ENCODE data around the gene SCTR.

Gene SCTR

GRCh38 chr2:119486196-119486827, 38.0 kb downstream of the SCTR start:
- DNase-seq (ENCODE audit: insufficient read length) (no peak), FAIRE-seq (no peak)
- no peak for TF ChIP-seq POLR2A (IDR thresholded peaks at IDR 0.05; ENCODE audit: low read depth, low read length)
- no peak for TF ChIP-seq TAF1 (IDR thresholded peaks at IDR 0.05; ENCODE audit: borderline replicate concordance, low read depth, low read length)
- no peak for TF ChIP-seq POLR2AphosphoS5 (IDR thresholded peaks at IDR 0.05; ENCODE audit: low read depth, low read length)

- TF ChIP-seq POLR2AphosphoS5 (IDR thresholded peaks at IDR 0.05; ENCODE audit: low read depth, low read length) (no peak), POLR2A (IDR thresholded peaks at IDR 0.05; ENCODE audit: low read depth, low read length) (no peak), TAF1 (IDR thresholded peaks at IDR 0.05; ENCODE audit: borderline replicate concordance, low read depth, low read length) (no peak)
- DNase-seq (ENCODE audit: insufficient read length): no peak
- FAIRE-seq: no peak
These were observed 38.8 kb downstream of the SCTR start for GRCh38 chr2:119485336-119486110.

- TF ChIP-seq POLR2AphosphoS5 (IDR thresholded peaks at IDR 0.05; ENCODE audit: low read depth, low read length): no peak
- no peak for TF ChIP-seq POLR2A (IDR thresholded peaks at IDR 0.05; ENCODE audit: low read depth, low read length)
- no peak for TF ChIP-seq TAF1 (IDR thresholded peaks at IDR 0.05; ENCODE audit: borderline replicate concordance, low read depth, low read length)
- FAIRE-seq (no peak), DNase-seq (ENCODE audit: insufficient read length) (no peak)
These were observed 39.4 kb downstream of the SCTR start for GRCh38 chr2:119484834-119485233.

GRCh38 chr2:119483896-119484718, 40.2 kb downstream of the SCTR start:
- no peak for TF ChIP-seq POLR2A (IDR thresholded peaks at IDR 0.05; ENCODE audit: low read depth, low read length)
- TF ChIP-seq POLR2AphosphoS5 (IDR thresholded peaks at IDR 0.05; ENCODE audit: low read depth, low read length): no peak
- TF ChIP-seq TAF1 (IDR thresholded peaks at IDR 0.05; ENCODE audit: borderline replicate concordance, low read depth, low read length): no peak
- FAIRE-seq: no peak
- no peak for DNase-seq (ENCODE audit: insufficient read length)

GRCh38 chr2:119483395-119483753, 40.9 kb downstream of the SCTR start:
- no peak for TF ChIP-seq TAF1 (IDR thresholded peaks at IDR 0.05; ENCODE audit: borderline replicate concordance, low read depth, low read length)
- TF ChIP-seq POLR2AphosphoS5 (IDR thresholded peaks at IDR 0.05; ENCODE audit: low read depth, low read length): no peak
- TF ChIP-seq POLR2A (IDR thresholded peaks at IDR 0.05; ENCODE audit: low read depth, low read length): no peak
- DNase-seq (ENCODE audit: insufficient read length) (no peak), FAIRE-seq (no peak)

- DNase-seq (ENCODE audit: insufficient read length): no peak
- TF ChIP-seq POLR2A (IDR thresholded peaks at IDR 0.05; ENCODE audit: low read depth, low read length) (no peak), POLR2AphosphoS5 (IDR thresholded peaks at IDR 0.05; ENCODE audit: low read depth, low read length) (no peak), TAF1 (IDR thresholded peaks at IDR 0.05; ENCODE audit: borderline replicate concordance, low read depth, low read length) (no peak)
- FAIRE-seq: no peak
These were observed 41.5 kb downstream of the SCTR start for GRCh38 chr2:119482481-119483394.

GRCh38 chr2:119481501-119482455, 42.5 kb downstream of the SCTR start:
- DNase-seq (ENCODE audit: insufficient read length) (no peak), FAIRE-seq (no peak)

GRCh38 chr2:119480718-119481142, 43.6 kb downstream of the SCTR start:
- TF ChIP-seq POLR2A (IDR thresholded peaks at IDR 0.05; ENCODE audit: low read depth, low read length) (no peak), TAF1 (IDR thresholded peaks at IDR 0.05; ENCODE audit: borderline replicate concordance, low read depth, low read length) (no peak), POLR2AphosphoS5 (IDR thresholded peaks at IDR 0.05; ENCODE audit: low read depth, low read length) (no peak)
- DNase-seq (ENCODE audit: insufficient read length) (no peak), FAIRE-seq (no peak)

More at GRCh38 chr2:119481501-119482455, 42.5 kb downstream of the SCTR start:
- TF ChIP-seq TAF1 (IDR thresholded peaks at IDR 0.05; ENCODE audit: borderline replicate concordance, low read depth, low read length): no peak
- TF ChIP-seq POLR2AphosphoS5 (IDR thresholded peaks at IDR 0.05; ENCODE audit: low read depth, low read length): no peak
- TF ChIP-seq POLR2A (IDR thresholded peaks at IDR 0.05; ENCODE audit: low read depth, low read length): no peak

- FAIRE-seq (no peak), DNase-seq (ENCODE audit: insufficient read length) (no peak)
These were observed 44.1 kb downstream of the SCTR start for GRCh38 chr2:119480184-119480583.

GRCh38 chr2:119478978-119479295, 45.3 kb downstream of the SCTR start:
- TF ChIP-seq POLR2A (IDR thresholded peaks at IDR 0.05; ENCODE audit: low read depth, low read length): no peak
- TF ChIP-seq POLR2AphosphoS5 (IDR thresholded peaks at IDR 0.05; ENCODE audit: low read depth, low read length): no peak
- no peak for TF ChIP-seq TAF1 (IDR thresholded peaks at IDR 0.05; ENCODE audit: borderline replicate concordance, low read depth, low read length)
- no peak for FAIRE-seq
- no peak for DNase-seq (ENCODE audit: insufficient read length)

More at GRCh38 chr2:119480184-119480583, 44.1 kb downstream of the SCTR start:
- TF ChIP-seq POLR2AphosphoS5 (IDR thresholded peaks at IDR 0.05; ENCODE audit: low read depth, low read length) (no peak), TAF1 (IDR thresholded peaks at IDR 0.05; ENCODE audit: borderline replicate concordance, low read depth, low read length) (no peak), POLR2A (IDR thresholded peaks at IDR 0.05; ENCODE audit: low read depth, low read length) (no peak)
